Measurements from ENCODE around the gene AFAP1. TPM values are rescaled to one million over a fixed set of nuclear protein-coding genes. Genes with fewer than 3 reads are reported as not detected.

AFAP1 gene
- total and polyA plus RNA-seq, 2 of the 8 experiments (the other 6 are each of a cell fraction or from before 2014, with no cell fraction given), result 3.6 to 18.2 TPM

DNA sequence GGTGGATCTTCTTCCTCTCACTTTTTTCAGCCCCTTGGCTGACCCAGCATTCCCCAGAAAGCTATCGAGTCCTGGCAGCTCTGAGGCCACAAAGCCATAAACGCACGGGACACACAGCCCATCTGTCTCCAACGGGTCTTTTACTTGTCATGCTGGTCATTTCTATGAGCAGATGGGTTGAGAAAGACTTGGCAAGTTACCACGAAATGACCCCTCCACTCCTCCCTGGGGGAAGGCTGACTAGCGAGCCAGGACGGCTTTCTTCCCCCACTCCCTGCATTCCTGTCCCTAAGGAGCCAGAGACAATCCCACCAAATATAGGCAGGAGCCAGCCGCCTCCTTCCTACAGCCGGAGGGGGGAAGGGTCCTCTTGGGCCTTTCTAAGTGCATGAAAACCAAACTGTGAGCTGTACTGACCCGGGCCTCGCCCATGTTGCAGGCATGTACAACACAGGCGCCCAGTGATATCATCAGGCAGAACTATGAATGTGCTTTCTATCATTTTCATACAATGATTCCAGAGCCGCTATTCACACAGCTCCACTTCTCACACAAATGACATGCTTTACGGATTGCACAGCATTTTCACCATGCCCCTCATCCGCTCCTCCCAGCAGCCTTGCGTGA is 28.6 kb downstream of the AFAP1 start:
- no peak for TF ChIP-seq HDAC2 (IDR thresholded peaks at IDR 0.05; ENCODE audit: borderline replicate concordance in 1 of 2, low read depth in 2 of 2, low read length in 2 of 2)
- TF ChIP-seq SRF (IDR thresholded peaks at IDR 0.05; ENCODE audit: low read depth, low read length), result peak; percentile 93
- no peak for TF ChIP-seq NRF1 (IDR thresholded peaks at IDR 0.05; ENCODE audit: low read depth, low read length)
- TF ChIP-seq TAF1 (IDR thresholded peaks at IDR 0.05; ENCODE audit: low read depth, low read length), result 0 out of 2 replicates have a peak, but pooled peaks have one; percentile 19
- TF ChIP-seq TEAD4 (IDR thresholded peaks at IDR 0.05; ENCODE audit: low read depth, low read length), result peak; percentile 85
- peak; percentile 73; the same call in 1 of the 2 replicates for TF ChIP-seq RBBP5 (IDR thresholded peaks at IDR 0.05; ENCODE audit: borderline replicate concordance, low read depth, low read length)
- TF ChIP-seq ASH2L (IDR thresholded peaks at IDR 0.05; ENCODE audit: low read length), result peak; percentile 52
- TF ChIP-seq, protein P1, sequence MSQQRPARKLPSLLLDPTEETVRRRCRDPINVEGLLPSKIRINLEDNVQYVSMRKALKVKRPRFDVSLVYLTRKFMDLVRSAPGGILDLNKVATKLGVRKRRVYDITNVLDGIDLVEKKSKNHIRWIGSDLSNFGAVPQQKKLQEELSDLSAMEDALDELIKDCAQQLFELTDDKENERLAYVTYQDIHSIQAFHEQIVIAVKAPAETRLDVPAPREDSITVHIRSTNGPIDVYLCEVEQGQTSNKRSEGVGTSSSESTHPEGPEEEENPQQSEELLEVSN (IDR thresholded peaks at IDR 0.05), result 0 out of 2 replicates have a peak, but pooled peaks have one; percentile 13
- H2BK12ac ChIP-seq (ENCODE audit: low read depth, low read length), result peak overlapping the region; percentile 23; the same call in 1 of the 2 replicates
- H3K23me2 ChIP-seq (ENCODE audit: low read depth, low read length), result no peaks in the 10 kb centered on the region
- no peaks in the 10 kb centered on the region for H4K20me1 ChIP-seq (replicated peaks in 1 of 2; ENCODE audit: control insufficient read depth in 1 of 2, insufficient read depth in 2 of 2, low read length in 2 of 2)
- peak overlapping the region; percentile 61 for H3K4ac ChIP-seq (replicated peaks; ENCODE audit: insufficient read length, low read depth, low read length)
- H3K4me3 ChIP-seq (ENCODE audit: extremely low read depth in 1 of 4, insufficient read depth in 2 of 4, low read depth in 3 of 4, low read length in 4 of 4), result peak overlapping the region in 3 of 4 experiments; percentile 6 to 19 (median 11); a peak in 3 of 8 replicates
- peaks cover 13 to 28% (median 16%) of the 10 kb centered on the region in 4 experiments for H3K4me1 ChIP-seq (replicated peaks in 1 of 4; ENCODE audit: control insufficient read depth in 3 of 4, insufficient read depth in 4 of 4, low read length in 3 of 4)
- H2BK120ac ChIP-seq (replicated peaks; ENCODE audit: low read depth, low read length), result no peak overlapping the region
- no peak overlapping the region for H3K56ac ChIP-seq (replicated peaks; ENCODE audit: insufficient read length, low read depth, low read length)
- FAIRE-seq (no peak), DNase-seq (ENCODE audit: low read depth in 1 of 2, low spot score in 2 of 2) (peak in 1 of 2 experiments; percentile 54)
- peak overlapping the region; percentile 18 for H4K5ac ChIP-seq (ENCODE audit: insufficient read length, low read depth, low read length)
- ChIA-PET POLR2A (ENCODE audit: partially characterized antibody) (interaction anchor here (0.6 to 3.2 kb wide), 6 partner anchors 12 to 27 kb away, joined by 3 to 10 read pairs (median 4); no protein-coding TSS in a partner anchor), CTCF (ENCODE audit: partially characterized antibody) (interaction anchor here (0.8 to 3.0 kb wide), 8 partner anchors 12 to 106 kb away, joined by 3 to 7 read pairs (median 4); no protein-coding TSS in a partner anchor)
- H2AK5ac ChIP-seq (ENCODE audit: low read depth, low read length), result peak overlapping the region; percentile 57; the same call in 1 of the 2 replicates
- peak overlapping the region; percentile 48 for H3K27ac ChIP-seq (ENCODE audit: low read depth, low read length)
- peak overlapping the region in 3 of 4 experiments; percentile 26 to 41 (median 38); a peak in 5 of 7 replicates for H3K9ac ChIP-seq (replicated peaks in 1 of 4; ENCODE audit: extremely low read depth in 1 of 4, low read depth in 3 of 4, low read length in 3 of 4)
- H3K79me1 ChIP-seq (ENCODE audit: low read depth, low read length), result peaks cover 6% of the 10 kb centered on the region; the same call in 1 of the 2 replicates
- peaks cover 0 to 63% of the 10 kb centered on the region in 2 experiments; a peak in 3 of 4 replicates for H3K79me2 ChIP-seq (ENCODE audit: control insufficient read depth in 1 of 2, insufficient read depth in 2 of 2, low read length in 2 of 2)
- H4K8ac ChIP-seq (ENCODE audit: extremely low read depth, insufficient read depth, low read length), result no peak overlapping the region
- H2BK5ac ChIP-seq (ENCODE audit: low read depth, low read length), result peak overlapping the region; percentile 3
- H2BK20ac ChIP-seq (ENCODE audit: low read length), result peak overlapping the region; percentile 1; the same call in 1 of the 2 replicates
- peak overlapping the region; percentile 47 to 67; a peak in 3 of 4 replicates for H3K4me2 ChIP-seq (ENCODE audit: insufficient read depth in 1 of 2, low read depth in 2 of 2, low read length in 2 of 2)
- H3K14ac ChIP-seq (ENCODE audit: insufficient read length), result no peak overlapping the region
- H3K27me3 ChIP-seq (replicated peaks in 1 of 4; ENCODE audit: control insufficient read depth in 3 of 4, extremely low read depth in 1 of 4, insufficient read depth in 3 of 4, low read length in 3 of 4), result no peaks in the 10 kb centered on the region
- H4K91ac ChIP-seq (replicated peaks; ENCODE audit: insufficient read length, low read length), result peak overlapping the region; percentile 86
- H3K18ac ChIP-seq (ENCODE audit: extremely low read depth, low read length), result peak overlapping the region; percentile 75; the same call in 1 of the 2 replicates
- H2BK15ac ChIP-seq (ENCODE audit: low read length), result peak overlapping the region; percentile 37; the same call in 1 of the 2 replicates
- WGBS, 2 experiments (ENCODE audit: extremely low coverage in 1 of 2, insufficient coverage in 1 of 2, insufficient read length in 1 of 2, insufficient replicate concordance in 2 of 2, low coverage in 1 of 2, low lambda C conversion rate in 2 of 2, missing lambda C conversion rate in 1 of 2), result 63% methylated on average over 16 of the region's 16 CpGs; no CpG with 5 or more reads in 1 of the 2 experiments
- H3K9me3 ChIP-seq (ENCODE audit: insufficient read depth in 2 of 2, low read depth in 1 of 2, low read length in 1 of 2), result no peaks in the 10 kb centered on the region
- no peak overlapping the region for H3K23ac ChIP-seq (ENCODE audit: insufficient read length)
- no peaks in the 10 kb centered on the region for H3K36me3 ChIP-seq (ENCODE audit: control insufficient read depth in 2 of 4, insufficient read depth in 4 of 4, low read length in 3 of 4)
- no peak overlapping the region for H2AFZ ChIP-seq (ENCODE audit: low read length)

Data from H1 (cell line).